Measurements from ENCODE around the gene TEK. TPM values are rescaled to one million over a fixed set of nuclear protein-coding genes. Genes with fewer than 3 reads are reported as not detected.
"Not testable (repeated sequence)": the region's sequence is repeated elsewhere in the genome, so short reads cannot be mapped to it uniquely, and the experiment has no call there.

Gene TEK
- polyA plus RNA-seq, 1 donor from 2014 or later: not detected

DNA sequence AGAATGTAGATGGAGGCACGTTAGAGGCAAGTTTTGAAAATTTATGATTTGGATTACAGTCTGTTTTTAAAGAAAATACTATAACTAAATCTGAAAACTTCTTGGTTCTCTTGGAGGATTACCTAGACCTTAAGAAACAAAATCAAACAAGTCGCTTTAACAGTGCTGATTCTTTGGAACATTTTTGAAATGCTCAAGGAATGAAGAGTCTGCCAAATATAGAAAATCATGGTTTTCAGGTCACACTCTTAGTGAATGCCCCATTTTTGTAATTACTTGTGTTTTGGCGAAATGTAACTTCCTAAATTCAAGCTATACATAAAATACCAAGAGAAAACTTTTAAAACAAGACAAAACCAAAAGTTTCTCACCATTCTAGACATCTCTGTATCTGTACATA, 94.8 kb downstream of the TEK start:
- Mint-ChIP-seq H3K4me3 (no peak overlapping the region), H3K36me3 (no peaks in the 10 kb centered on the region), H3K4me1 (no peaks in the 10 kb centered on the region), H3K27ac (no peak overlapping the region), H3K27me3 (peaks cover 5% of the 10 kb centered on the region), H3K9me3 (no peaks in the 10 kb centered on the region)

DNA sequence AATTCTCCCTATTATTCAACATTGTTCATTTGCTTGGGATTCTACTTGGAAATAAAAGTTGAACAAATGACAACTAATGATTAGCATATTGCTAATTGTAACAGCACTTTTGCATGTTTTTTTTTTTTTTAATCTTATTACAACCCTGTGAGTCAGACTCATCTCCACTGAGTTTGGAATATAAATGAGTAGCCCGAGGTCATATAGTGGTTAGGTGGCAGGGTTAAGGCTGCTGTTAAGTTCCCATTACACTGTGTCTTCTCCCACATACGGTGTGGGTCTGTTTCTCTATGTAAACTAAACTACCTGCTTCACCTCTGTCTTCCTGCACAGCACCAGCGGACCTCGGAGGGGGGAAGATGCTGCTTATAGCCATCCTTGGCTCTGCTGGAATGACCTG, 95.6 kb downstream of the TEK start:
- H3K27ac Mint-ChIP-seq: no peak overlapping the region
- H3K9me3 Mint-ChIP-seq: no peaks in the 10 kb centered on the region
- H3K4me1 Mint-ChIP-seq: no peaks in the 10 kb centered on the region
- no peaks in the 10 kb centered on the region for H3K36me3 Mint-ChIP-seq
- H3K27me3 Mint-ChIP-seq: peaks cover 5% of the 10 kb centered on the region
- no peak overlapping the region for H3K4me3 Mint-ChIP-seq

DNA sequence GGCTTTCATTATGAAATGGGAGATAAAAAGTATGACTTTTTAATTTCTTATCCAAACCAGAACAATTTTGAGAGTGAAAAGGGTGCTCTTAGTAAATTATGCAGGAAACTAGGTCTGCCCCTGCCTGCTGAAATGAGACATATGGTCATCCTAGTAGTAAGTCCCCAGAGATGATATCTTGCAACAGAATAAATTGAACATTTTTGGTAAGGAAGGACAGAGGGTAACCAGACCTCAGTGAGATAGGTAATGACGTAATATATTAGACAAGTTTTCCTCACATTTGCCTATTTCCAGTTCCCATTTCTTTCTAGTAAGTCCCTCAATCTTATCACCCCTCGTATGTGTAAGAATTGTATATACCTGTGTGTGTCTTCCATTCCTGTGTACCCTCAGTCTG, 96.2 kb downstream of the TEK start:
- no peaks in the 10 kb centered on the region for H3K9me3 Mint-ChIP-seq
- H3K4me1 Mint-ChIP-seq: no peaks in the 10 kb centered on the region
- no peaks in the 10 kb centered on the region for H3K36me3 Mint-ChIP-seq
- H3K27me3 Mint-ChIP-seq: peaks cover 5% of the 10 kb centered on the region
- no peak overlapping the region for H3K27ac Mint-ChIP-seq
- H3K4me3 Mint-ChIP-seq: no peak overlapping the region

DNA sequence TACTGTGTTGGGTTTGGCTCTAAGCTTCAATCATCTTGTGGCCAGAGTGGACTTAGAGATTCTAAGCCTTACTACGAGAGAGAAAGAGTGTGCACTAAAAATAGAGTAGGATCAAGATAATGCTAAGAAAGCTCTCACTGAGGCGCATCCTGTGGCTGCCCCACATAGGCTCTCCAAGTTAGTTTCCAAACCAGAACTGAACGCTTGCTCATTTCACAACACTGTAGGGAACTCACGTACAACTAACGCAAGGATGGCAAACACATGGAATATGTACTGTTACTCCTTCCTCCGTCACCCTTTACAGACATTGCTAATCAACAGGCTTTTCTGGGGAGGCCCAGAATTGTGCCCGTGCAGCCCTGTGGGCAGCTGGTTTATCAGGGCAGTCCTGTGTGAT, 97.0 kb downstream of the TEK start:
- H3K27ac Mint-ChIP-seq: no peak overlapping the region
- H3K36me3 Mint-ChIP-seq: no peaks in the 10 kb centered on the region
- H3K9me3 Mint-ChIP-seq: no peaks in the 10 kb centered on the region
- H3K4me3 Mint-ChIP-seq: no peak overlapping the region
- H3K4me1 Mint-ChIP-seq: no peaks in the 10 kb centered on the region
- peaks cover 4% of the 10 kb centered on the region for H3K27me3 Mint-ChIP-seq

DNA sequence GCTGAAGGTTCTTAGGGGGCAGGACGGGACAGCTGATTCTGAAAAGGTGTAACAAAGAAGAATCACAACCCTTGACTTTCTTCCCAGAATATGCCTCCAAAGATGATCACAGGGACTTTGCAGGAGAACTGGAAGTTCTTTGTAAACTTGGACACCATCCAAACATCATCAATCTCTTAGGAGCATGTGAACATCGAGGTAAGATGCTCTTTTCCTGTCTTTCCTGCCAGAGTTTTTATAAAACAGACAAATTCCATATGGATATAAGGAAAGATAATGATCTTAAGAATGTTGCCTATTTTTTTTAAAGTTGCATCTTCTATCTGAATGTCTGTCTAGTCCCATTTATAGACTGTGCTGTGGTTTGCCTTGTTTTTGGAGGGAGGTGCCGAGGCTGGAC, 100.0 kb downstream of the TEK start:
- H3K27ac Mint-ChIP-seq: no peak overlapping the region
- H3K36me3 Mint-ChIP-seq: no peaks in the 10 kb centered on the region
- no peak overlapping the region for H3K4me3 Mint-ChIP-seq
- H3K4me1 Mint-ChIP-seq: no peaks in the 10 kb centered on the region
- H3K9me3 Mint-ChIP-seq: no peaks in the 10 kb centered on the region
- H3K27me3 Mint-ChIP-seq: peaks cover 2% of the 10 kb centered on the region

DNA sequence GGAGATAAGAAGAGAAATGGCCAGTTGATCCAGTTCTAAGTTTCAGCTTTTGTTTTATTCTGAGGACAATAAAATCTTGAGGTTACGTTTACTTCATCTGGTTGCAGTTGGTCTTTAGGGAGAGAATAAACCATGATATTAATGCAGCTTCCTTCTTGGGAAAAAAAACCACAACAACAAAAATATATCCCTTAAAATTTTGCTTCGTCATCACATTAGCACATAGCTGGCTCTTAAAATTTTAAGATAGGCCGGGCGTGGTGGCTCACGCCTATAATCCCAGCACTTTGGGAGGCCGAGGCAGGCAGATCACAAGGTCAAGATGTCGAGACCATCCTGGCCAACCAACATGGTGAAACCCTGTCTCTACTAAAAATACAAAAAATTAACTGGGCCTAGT, 101.6 kb downstream of the TEK start:
- no peak overlapping the region for H3K27ac Mint-ChIP-seq
- no peak overlapping the region for H3K4me3 Mint-ChIP-seq
- H3K27me3 Mint-ChIP-seq: peaks cover 5% of the 10 kb centered on the region
- H3K9me3 Mint-ChIP-seq: no peaks in the 10 kb centered on the region
- H3K36me3 Mint-ChIP-seq: no peaks in the 10 kb centered on the region
- H3K4me1 Mint-ChIP-seq: no peaks in the 10 kb centered on the region

DNA sequence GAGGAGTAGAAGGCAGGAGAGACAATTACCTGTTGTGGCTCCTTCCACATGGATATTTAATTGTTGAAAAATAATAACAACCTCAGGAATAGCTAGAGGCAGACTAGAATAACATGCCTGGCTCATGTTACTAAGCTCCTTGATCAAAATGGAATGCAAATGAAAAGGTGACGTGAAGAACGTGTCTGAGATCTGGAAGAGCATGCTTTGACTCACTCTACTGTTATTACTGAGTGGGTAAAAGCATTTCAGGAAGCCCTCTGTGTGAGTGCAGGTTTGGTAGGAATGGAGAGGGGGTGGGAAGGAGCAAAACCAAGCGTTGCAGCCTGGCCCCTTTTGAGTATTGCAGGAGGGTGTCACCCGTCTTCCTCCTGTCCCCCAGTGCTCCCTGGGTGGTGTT, 103.2 kb downstream of the TEK start:
- no peaks in the 10 kb centered on the region for H3K4me1 Mint-ChIP-seq
- no peak overlapping the region for H3K4me3 Mint-ChIP-seq
- H3K36me3 Mint-ChIP-seq: no peaks in the 10 kb centered on the region
- H3K9me3 Mint-ChIP-seq: no peaks in the 10 kb centered on the region
- peaks cover 5% of the 10 kb centered on the region for H3K27me3 Mint-ChIP-seq
- H3K27ac Mint-ChIP-seq: no peak overlapping the region

DNA sequence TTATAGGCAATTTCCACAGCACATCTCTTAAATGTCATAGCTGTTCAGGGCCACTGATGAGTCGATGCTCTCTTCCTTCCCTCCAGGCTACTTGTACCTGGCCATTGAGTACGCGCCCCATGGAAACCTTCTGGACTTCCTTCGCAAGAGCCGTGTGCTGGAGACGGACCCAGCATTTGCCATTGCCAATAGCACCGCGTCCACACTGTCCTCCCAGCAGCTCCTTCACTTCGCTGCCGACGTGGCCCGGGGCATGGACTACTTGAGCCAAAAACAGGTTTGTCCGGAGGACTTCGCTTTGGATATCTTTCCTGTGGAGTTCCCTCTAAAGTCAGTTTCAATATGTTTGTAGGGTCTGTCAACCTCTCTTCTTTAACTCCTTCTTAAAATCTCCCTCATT, 103.6 kb downstream of the TEK start:
- no peaks in the 10 kb centered on the region for H3K9me3 Mint-ChIP-seq
- H3K4me1 Mint-ChIP-seq: no peaks in the 10 kb centered on the region
- peaks cover 5% of the 10 kb centered on the region for H3K27me3 Mint-ChIP-seq
- no peaks in the 10 kb centered on the region for H3K36me3 Mint-ChIP-seq
- no peak overlapping the region for H3K4me3 Mint-ChIP-seq
- no peak overlapping the region for H3K27ac Mint-ChIP-seq

DNA sequence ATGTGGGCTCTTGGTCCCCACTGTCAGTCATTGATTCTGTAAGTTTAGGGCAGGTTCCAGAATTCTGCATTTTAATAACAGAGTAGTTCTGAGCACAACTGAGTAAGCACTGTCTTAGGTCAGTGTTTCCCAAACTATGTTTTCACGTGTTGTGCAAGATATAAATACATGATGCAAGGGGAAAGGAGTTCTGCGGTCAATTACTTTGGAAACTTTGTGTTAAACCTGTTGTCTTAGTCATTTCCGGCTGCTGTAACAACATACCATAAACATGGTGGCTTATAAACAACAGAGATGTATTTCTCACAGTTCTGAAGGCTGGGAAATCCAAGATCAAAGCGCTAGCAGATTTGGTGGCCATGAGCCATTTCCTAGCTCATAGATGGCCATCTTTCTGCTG, 118.2 kb downstream of the TEK start:
- peaks cover 1% of the 10 kb centered on the region for H3K27me3 Mint-ChIP-seq
- H3K9me3 Mint-ChIP-seq: peaks cover 0 to 6% (median 1%) of the 10 kb centered on the region in 3 donors
- no peak overlapping the region for H3K4me3 Mint-ChIP-seq
- H3K36me3 Mint-ChIP-seq: peaks cover 5% of the 10 kb centered on the region
- no peak overlapping the region for H3K27ac Mint-ChIP-seq
- H3K4me1 Mint-ChIP-seq: no peaks in the 10 kb centered on the region

DNA sequence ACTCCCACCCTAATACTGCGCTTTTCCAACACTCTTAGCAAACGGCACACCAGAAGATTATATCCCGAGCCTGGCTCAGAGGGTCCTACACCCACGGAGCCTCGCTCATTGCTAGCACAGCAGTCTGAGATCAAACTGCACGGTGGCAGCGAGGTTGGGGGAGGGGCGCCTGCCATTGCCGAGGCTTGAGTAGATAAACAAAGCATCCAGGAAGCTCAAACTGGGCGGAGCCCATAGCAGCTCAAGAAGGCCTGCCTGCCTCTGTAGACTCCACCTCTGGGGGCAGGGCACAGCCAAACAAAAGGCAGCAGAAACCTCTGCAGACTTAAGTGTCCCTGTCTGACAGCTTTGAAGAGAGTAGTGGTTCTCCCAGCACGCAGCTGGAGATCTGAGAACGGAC, 130.6 kb downstream of the TEK start:
- not testable (repeated sequence) for H3K4me3 Mint-ChIP-seq, H3K27me3 Mint-ChIP-seq, H3K36me3 Mint-ChIP-seq, H3K27ac Mint-ChIP-seq, H3K4me1 Mint-ChIP-seq
- H3K9me3 Mint-ChIP-seq: peaks cover 8 to 21% (median 13%) of the 10 kb centered on the region in 3 donors

DNA sequence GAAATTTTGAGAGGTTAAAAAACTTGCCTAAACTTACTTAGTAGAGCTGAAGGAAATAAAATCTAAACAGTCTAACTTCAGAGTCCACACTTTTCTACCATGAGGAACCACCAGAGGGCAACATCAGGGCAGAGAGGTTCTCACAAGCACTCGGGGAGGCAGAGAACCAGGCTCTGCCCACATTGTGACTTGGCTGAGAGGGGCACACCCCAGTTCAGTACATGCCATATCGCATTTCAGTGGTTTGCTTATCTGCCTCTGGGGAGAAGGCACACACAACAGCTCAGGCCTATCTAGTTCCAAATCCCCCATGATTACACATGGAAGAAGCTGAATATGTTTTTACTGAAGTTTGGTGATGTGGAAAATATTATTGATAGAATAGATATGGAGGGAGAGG, 138.7 kb downstream of the TEK start:
- peaks cover 0 to 6% (median 0%) of the 10 kb centered on the region in 3 donors for H3K9me3 Mint-ChIP-seq
- no peaks in the 10 kb centered on the region for H3K4me1 Mint-ChIP-seq
- no peak overlapping the region for H3K4me3 Mint-ChIP-seq
- no peaks in the 10 kb centered on the region for H3K36me3 Mint-ChIP-seq
- peaks cover 7% of the 10 kb centered on the region for H3K27me3 Mint-ChIP-seq
- H3K27ac Mint-ChIP-seq: no peak overlapping the region

DNA sequence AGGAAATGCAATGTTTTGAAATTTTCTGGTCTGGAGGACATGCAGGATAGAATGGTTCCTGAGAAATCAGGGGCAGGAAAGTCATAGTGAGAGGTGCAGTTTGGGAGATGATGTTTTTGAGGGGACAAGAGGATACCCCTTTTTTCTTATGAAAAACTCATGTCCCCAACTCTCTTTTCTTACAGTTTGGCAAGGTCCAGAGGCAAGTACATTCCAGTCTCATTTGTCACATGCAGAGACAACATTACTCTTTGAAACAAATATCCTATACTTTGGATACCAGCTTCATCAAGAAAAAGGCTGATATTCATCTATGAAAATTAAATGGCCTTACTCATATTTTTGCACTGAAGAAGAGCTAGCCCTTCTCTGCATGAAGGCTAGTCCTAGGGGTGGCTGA, 139.7 kb downstream of the TEK start:
- no peaks in the 10 kb centered on the region for H3K36me3 Mint-ChIP-seq
- no peak overlapping the region for H3K27ac Mint-ChIP-seq
- H3K4me1 Mint-ChIP-seq: no peaks in the 10 kb centered on the region
- H3K9me3 Mint-ChIP-seq: peaks cover 0 to 4% (median 0%) of the 10 kb centered on the region in 3 donors
- no peak overlapping the region for H3K4me3 Mint-ChIP-seq
- peaks cover 7% of the 10 kb centered on the region for H3K27me3 Mint-ChIP-seq

DNA sequence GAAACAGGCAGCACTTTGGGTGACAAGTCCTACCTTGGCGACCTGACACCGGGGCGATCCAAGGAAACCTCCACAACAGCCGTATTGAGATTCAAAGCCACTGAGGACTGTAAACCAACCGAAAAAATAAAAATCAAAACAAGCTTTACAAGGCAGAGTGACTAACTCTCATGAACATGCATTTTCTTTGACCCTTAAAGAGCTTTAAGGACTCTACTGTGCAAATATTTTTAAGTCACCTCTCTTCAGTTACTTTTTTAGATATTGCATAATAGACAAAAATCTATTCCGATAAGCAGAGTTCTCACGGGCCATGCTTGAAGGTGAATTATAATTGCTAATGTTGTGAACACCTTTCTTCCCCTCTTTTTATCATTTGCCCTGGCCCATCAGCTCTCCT, 149.6 kb downstream of the TEK start:
- Mint-ChIP-seq H3K4me3 (no peak overlapping the region), H3K4me1 (no peaks in the 10 kb centered on the region), H3K36me3 (no peaks in the 10 kb centered on the region), H3K27me3 (peaks cover 1% of the 10 kb centered on the region), H3K27ac (no peak overlapping the region), H3K9me3 (peaks cover 0 to 3% (median 2%) of the 10 kb centered on the region in 3 donors)

DNA sequence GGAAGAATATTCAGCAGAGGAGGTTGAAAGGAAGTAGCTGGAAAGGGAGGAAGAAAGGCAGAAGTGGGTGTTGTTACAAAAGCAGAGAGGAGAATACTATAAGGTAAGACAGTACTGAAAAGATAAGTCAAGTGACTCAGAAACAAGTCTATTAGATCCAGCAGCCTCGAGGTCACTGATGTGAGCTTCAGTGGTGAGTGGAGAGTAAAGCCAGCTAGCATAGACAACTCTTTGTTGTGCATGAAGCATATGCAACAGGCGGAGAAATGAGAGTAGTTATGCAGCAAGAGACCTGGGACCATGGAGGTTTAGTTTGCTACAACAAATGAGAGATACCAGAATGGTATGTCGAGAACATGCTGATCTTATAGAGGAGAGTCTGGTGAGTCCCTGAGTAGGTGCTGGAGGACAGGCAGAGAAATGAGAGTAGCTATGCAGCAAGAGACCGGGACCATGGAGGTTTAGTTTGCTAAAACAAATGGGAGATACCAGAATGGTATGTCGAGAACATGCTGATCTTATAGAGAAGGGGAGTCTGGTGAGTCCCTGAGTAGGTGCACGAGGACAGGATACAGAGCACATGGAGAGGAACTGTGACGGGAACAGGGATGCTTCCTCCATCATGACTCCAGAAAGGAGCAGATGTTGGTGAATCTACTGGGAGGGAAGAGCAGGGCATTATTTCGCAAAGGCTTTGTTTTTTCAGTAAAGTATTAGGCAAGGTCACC, 151.9 kb downstream of the TEK start:
- H3K4me1 Mint-ChIP-seq: no peaks in the 10 kb centered on the region
- H3K9me3 Mint-ChIP-seq: peaks cover 0 to 2% (median 0%) of the 10 kb centered on the region in 3 donors
- no peak overlapping the region for H3K4me3 Mint-ChIP-seq

DNA sequence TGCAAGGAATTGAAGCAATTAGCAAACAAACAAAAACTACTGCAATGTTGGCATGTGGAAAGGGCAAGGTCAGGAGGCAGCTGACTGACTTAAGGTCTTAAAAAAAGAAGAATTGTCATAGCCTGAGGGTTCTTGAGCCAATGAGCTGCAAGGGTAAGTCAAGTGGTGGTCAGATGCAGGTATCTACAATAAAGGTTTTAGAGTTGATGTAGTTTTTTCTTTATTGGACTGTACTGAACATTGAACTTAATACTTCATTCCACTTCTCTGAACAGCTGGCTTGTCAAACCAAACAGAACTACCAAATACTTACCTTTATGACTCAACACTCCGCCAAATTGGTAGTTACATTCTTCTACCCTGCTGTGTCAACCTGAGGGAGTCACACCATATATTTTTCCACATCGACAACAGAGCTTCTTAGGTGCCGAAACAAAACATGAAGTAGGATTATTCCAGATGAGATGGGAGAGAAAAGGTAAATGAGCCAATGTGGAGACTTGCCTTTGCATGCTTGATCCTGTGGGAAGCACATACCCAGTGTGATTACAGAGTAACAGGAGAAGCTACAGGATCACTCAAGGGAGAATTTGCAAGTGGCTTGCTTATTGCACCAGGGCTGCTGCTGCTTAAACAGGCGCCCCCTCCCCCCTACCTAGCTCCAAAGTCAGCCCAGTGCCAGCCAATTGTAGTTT, 152.6 kb downstream of the TEK start:
- no peaks in the 10 kb centered on the region for H3K27me3 Mint-ChIP-seq
- no peak overlapping the region for H3K27ac Mint-ChIP-seq
- no peak overlapping the region for H3K4me3 Mint-ChIP-seq
- no peaks in the 10 kb centered on the region for H3K9me3 Mint-ChIP-seq
- H3K4me1 Mint-ChIP-seq: no peaks in the 10 kb centered on the region
- H3K36me3 Mint-ChIP-seq: no peaks in the 10 kb centered on the region

More for the DNA sequence above, 151.9 kb downstream of the TEK start:
- H3K27ac Mint-ChIP-seq: no peak overlapping the region
- no peaks in the 10 kb centered on the region for H3K27me3 Mint-ChIP-seq
- H3K36me3 Mint-ChIP-seq: no peaks in the 10 kb centered on the region

DNA sequence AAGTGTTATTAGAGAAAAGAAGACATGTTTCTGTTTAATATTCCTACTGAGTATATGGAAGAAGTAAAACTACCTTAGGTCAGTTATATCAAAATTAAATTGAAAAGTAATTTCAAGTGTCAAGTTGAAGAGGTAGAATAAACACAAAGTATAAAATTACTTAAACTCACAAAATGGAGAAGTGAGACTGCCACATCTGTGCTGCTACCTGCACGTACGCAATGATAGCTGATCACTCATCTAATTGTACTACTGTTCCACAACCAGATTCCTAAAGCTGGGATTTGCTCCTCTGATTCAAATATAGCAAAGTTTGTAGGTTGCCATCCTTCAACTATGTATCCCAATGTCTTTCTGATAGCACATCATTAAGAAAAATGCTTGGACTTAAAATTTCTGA, 163.1 kb downstream of the TEK start:
- H3K27me3 Mint-ChIP-seq: peaks cover 1% of the 10 kb centered on the region
- no peaks in the 10 kb centered on the region for H3K9me3 Mint-ChIP-seq
- peaks cover 2% of the 10 kb centered on the region for H3K36me3 Mint-ChIP-seq
- H3K4me1 Mint-ChIP-seq: peaks cover 1 to 7% (median 5%) of the 10 kb centered on the region in 3 donors
- H3K27ac Mint-ChIP-seq: no peak overlapping the region
- no peak overlapping the region for H3K4me3 Mint-ChIP-seq
